ENCODE measurements around the gene DRAM2. TPM values are rescaled to one million over a fixed set of nuclear protein-coding genes. Genes with fewer than 3 reads are reported as not detected.

The DRAM2 gene
- total RNA-seq, 2 experiments from 2014 or later, result 33.0 to 38.0 TPM

DNA sequence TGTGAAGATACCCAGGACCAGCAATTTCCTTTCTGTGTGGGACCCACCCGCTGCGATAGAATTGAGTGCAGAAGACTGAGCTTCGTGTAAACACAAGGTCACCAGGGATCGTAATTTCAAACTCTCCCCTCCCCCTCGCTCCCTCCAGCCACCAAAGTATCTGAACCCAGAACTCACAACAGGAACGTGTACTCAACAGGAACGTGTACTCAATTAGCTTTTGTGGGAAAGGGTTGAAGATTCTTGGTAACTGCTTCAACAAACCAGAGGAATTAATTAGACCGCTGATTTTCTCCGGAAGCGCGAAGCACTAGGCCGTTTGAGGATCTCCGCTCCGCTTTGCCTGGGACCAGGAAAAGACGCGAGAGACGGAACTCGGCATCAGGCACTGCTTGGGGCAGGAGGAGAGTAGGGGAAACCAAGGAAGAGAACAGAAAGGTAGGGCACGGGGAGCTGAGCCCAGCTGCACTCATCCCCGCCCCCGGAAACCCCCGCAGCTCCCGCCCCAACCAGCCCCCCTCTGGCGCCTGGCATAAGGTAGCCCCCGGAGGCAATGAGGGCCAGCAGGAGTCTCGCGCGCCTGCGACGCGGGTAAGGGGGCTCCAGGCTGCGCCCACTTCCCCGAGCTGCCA is 453 bp downstream of the DRAM2 start:
- H3K27me3 Mint-ChIP-seq, result no peaks in the 10 kb centered on the region
- H3K9me3 Mint-ChIP-seq, result no peaks in the 10 kb centered on the region
- peak; percentile 53 for DNase-seq
- H3K36me3 Mint-ChIP-seq (ENCODE audit: low read depth), result peaks cover 36% of the 10 kb centered on the region
- peak overlapping the region; percentile 99 for H3K4me3 Mint-ChIP-seq
- ChIA-PET CTCF (interaction anchor here (0.7 to 2.9 kb wide), 6 partner anchors 59 to 630 kb away, joined by 3 to 11 read pairs (median 3); no protein-coding TSS in a partner anchor), POLR2A (interaction anchor here (0.6 to 2.8 kb wide), 24 partner anchors 11 to 617 kb away, joined by 3 to 23 read pairs (median 4); partner anchors contain the start of genes DDX20, DENND2D, LRIF1 and WDR77)
- peak overlapping the region; percentile 86 for H3K27ac Mint-ChIP-seq
- peaks cover 50% of the 10 kb centered on the region for H3K4me1 Mint-ChIP-seq

GRCh38 chr1:111133866-111134265 is 6.0 kb downstream of the DRAM2 start:
- Mint-ChIP-seq H3K36me3 (ENCODE audit: low read depth) (peaks cover 56% of the 10 kb centered on the region), H3K4me3 (no peak overlapping the region), H3K9me3 (no peaks in the 10 kb centered on the region), H3K4me1 (peaks cover 28% of the 10 kb centered on the region), H3K27ac (no peak overlapping the region), H3K27me3 (no peaks in the 10 kb centered on the region)
- ChIA-PET POLR2A (no interaction called here), CTCF (no interaction called here)
- no peak for DNase-seq

GRCh38 chr1:111131693-111132092 is 8.2 kb downstream of the DRAM2 start:
- Mint-ChIP-seq H3K27me3 (no peaks in the 10 kb centered on the region), H3K9me3 (no peaks in the 10 kb centered on the region), H3K4me1 (peaks cover 26% of the 10 kb centered on the region), H3K27ac (no peak overlapping the region), H3K4me3 (no peak overlapping the region), H3K36me3 (ENCODE audit: low read depth) (peaks cover 58% of the 10 kb centered on the region)
- ChIA-PET CTCF (no interaction called here), POLR2A (interaction anchor here (0.9 kb wide), 1 partner anchor 104 kb away, joined by 3 read pairs; no protein-coding TSS in a partner anchor)
- no peak for DNase-seq

DNA sequence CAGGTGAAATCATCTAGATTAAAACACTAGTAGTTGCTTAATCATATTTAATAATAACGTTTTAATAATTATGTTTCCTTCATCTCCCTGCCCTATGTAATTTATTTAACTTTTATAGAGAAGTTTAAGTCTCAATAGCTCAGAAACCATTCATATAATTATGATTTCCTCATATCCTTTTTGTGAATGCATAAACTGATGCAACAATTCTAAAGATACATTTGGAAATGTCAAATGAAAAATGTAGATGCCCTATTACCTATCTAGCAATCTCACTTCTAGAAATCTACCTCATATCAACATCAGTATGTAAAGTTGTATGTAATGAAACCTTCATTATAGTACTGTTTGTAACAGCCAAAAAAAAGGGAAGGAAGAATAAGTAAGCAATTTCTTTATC is 10.5 kb downstream of the DRAM2 start:
- Mint-ChIP-seq H3K36me3 (ENCODE audit: low read depth) (peaks cover 49% of the 10 kb centered on the region), H3K27ac (no peak overlapping the region)
- POLR2A ChIA-PET, result no interaction called here

GRCh38 chr1:111127923-111128643 is 11.8 kb downstream of the DRAM2 start:
- Mint-ChIP-seq H3K4me3 (no peak overlapping the region), H3K9me3 (no peaks in the 10 kb centered on the region), H3K27me3 (no peaks in the 10 kb centered on the region), H3K36me3 (ENCODE audit: low read depth) (peaks cover 54% of the 10 kb centered on the region), H3K4me1 (peaks cover 20% of the 10 kb centered on the region), H3K27ac (no peak overlapping the region)
- ChIA-PET CTCF (interaction anchor here (1.4 kb wide), 1 partner anchor 68 kb away, joined by 3 read pairs; no protein-coding TSS in a partner anchor), POLR2A (no interaction called here)
- no peak for DNase-seq

More for the DNA sequence above, 10.5 kb downstream of the DRAM2 start:
- Mint-ChIP-seq H3K4me1 (peaks cover 20% of the 10 kb centered on the region), H3K9me3 (no peaks in the 10 kb centered on the region), H3K4me3 (no peak overlapping the region), H3K27me3 (no peaks in the 10 kb centered on the region)
- CTCF ChIA-PET, result interaction anchor here (1.1 kb wide), 1 partner anchor 99 kb away, joined by 3 read pairs; no protein-coding TSS in a partner anchor
- DNase-seq, result no peak

GRCh38 chr1:111126354-111126753 is 13.5 kb downstream of the DRAM2 start:
- Mint-ChIP-seq H3K27me3 (no peaks in the 10 kb centered on the region), H3K9me3 (no peaks in the 10 kb centered on the region), H3K36me3 (ENCODE audit: low read depth) (peaks cover 58% of the 10 kb centered on the region), H3K4me1 (peaks cover 17% of the 10 kb centered on the region), H3K4me3 (no peak overlapping the region), H3K27ac (no peak overlapping the region)
- CTCF ChIA-PET, result no interaction called here
- POLR2A ChIA-PET, result interaction anchor here (1.5 kb wide), 1 partner anchor 13 kb away, joined by 7 read pairs; the partner anchor contains the start of genes CEPT1 and DRAM2
- no peak for DNase-seq

DNA sequence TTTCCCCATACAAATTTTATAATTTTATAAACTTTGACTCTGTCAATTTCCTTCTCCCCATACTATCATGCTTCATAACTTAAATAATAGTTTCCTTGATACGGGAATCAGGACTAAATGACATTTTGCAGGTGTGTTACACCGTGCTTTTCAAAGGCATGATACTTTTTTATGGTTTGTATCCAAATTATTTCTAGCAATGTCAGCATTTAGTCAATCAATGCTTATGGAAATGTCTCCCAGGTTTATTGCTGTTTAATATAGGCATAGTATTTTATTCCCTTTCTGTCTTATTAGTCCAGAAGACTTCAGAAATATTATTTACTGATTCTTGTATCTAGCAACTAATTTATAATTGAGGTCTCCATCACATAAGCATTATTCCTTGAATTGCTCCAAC is 23.4 kb downstream of the DRAM2 start:
- Mint-ChIP-seq H3K4me3 (no peak overlapping the region), H3K27ac (no peak overlapping the region), H3K36me3 (ENCODE audit: low read depth) (peaks cover 44% of the 10 kb centered on the region), H3K4me1 (peaks cover 3% of the 10 kb centered on the region), H3K9me3 (no peaks in the 10 kb centered on the region), H3K27me3 (no peaks in the 10 kb centered on the region)
- ChIA-PET CTCF (no interaction called here), POLR2A (no interaction called here)
- DNase-seq, result no peak

GRCh38 chr1:111110197-111110899 is 29.5 kb downstream of the DRAM2 start:
- H3K36me3 Mint-ChIP-seq (ENCODE audit: low read depth), result peaks cover 23% of the 10 kb centered on the region
- POLR2A ChIA-PET, result no interaction called here
- CTCF ChIA-PET, result no interaction called here
- H3K9me3 Mint-ChIP-seq, result peaks cover 8% of the 10 kb centered on the region
- no peaks in the 10 kb centered on the region for H3K4me1 Mint-ChIP-seq
- H3K4me3 Mint-ChIP-seq, result no peak overlapping the region
- no peak overlapping the region for H3K27ac Mint-ChIP-seq
- DNase-seq, result no peak
- H3K27me3 Mint-ChIP-seq, result peaks cover 3% of the 10 kb centered on the region

DNA sequence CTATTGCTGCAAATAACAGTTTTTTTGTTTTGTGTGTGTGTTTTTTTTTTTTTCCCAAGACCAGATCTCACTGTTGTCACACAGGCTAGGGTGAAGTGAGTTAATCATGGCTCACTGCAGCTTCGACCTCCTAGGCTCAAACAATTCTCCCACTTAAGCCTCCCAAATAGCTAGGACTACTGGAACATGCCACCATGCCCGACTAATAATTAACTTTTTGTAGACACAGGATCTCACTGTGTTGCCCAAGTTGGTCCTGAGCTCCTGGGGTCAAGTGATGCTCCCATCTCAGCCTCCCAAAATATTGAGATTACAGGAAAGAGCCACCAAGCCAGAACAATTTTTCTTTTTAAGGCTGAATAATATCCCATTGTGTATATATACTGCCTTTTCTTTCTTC is 34.9 kb downstream of the DRAM2 start:
- peaks cover 5% of the 10 kb centered on the region for H3K36me3 Mint-ChIP-seq (ENCODE audit: low read depth)

DNA sequence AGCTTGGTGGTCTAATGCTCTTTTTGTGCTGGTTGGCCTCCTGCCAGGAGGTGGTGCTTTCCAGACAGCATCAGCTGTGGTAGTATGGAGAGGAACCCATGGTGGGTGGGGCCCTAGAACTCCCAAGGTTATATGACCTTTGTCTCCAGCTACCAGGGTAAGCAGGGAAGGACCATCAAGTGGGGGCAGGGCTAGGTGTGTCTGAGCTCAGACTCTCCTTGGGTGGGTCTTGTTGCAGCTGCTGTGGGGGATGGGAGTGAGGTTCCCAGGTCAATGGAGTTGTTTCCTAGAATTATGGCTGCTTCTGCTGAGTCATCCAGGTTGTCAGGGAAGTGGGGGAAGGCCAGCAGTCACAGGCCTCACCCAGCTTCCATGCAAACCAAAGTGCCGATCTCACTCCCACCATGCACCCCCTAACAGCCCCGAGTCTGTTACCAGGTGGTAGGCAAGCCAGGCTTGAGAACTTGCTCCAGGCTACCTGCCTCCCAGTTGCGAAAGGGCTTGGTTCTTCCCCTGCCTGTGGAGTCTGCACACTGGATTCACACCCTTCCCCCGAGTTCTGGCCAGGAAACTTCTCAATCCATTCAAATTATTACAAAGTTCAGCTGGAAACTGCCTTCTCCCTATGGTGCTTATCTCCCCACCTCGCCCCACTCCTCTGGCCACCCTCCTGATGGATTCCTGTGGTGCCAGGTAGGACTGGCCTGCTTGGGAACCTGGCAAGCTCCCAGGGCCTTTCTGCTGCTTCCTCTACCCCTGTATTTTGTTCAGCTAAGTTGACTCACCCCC is 37.8 kb downstream of the DRAM2 start:
- ChIA-PET POLR2A (no interaction called here), CTCF (no interaction called here)
- Mint-ChIP-seq H3K36me3 (ENCODE audit: low read depth) (no peaks in the 10 kb centered on the region), H3K27ac (no peak overlapping the region), H3K9me3 (peaks cover 12% of the 10 kb centered on the region), H3K4me1 (no peaks in the 10 kb centered on the region), H3K4me3 (no peak overlapping the region), H3K27me3 (peaks cover 9% of the 10 kb centered on the region)
- DNase-seq, result no peak

More for the DNA sequence above, 34.9 kb downstream of the DRAM2 start:
- ChIA-PET POLR2A (no interaction called here), CTCF (no interaction called here)
- no peak overlapping the region for H3K4me3 Mint-ChIP-seq
- no peaks in the 10 kb centered on the region for H3K4me1 Mint-ChIP-seq
- H3K9me3 Mint-ChIP-seq, result peaks cover 10% of the 10 kb centered on the region
- no peak overlapping the region for H3K27ac Mint-ChIP-seq
- no peak for DNase-seq
- peaks cover 9% of the 10 kb centered on the region for H3K27me3 Mint-ChIP-seq

DNA sequence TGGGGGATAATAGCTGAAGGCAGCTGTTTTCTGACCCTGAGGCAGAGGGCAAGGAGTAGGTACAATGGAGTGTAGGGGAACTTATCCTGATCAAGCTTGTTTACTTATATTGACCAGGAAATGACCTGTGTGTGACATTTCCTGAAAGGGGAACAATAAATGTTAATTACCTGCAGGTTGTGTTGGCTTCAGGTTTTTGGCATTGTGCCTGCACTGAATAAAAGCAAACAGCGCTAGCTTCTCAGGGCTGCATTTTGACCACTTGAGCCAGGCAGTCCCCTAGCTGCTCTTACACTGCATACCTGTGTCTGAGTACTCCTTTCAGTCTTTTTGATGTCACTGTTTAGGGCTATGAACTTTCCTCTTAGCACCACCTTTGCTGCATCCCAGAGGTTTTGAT is 40.6 kb downstream of the DRAM2 start:
- no peaks in the 10 kb centered on the region for H3K4me1 Mint-ChIP-seq
- no peak for DNase-seq
- H3K36me3 Mint-ChIP-seq (ENCODE audit: low read depth), result no peaks in the 10 kb centered on the region
- H3K27ac Mint-ChIP-seq, result no peak overlapping the region
- CTCF ChIA-PET, result no interaction called here
- H3K9me3 Mint-ChIP-seq, result peaks cover 22% of the 10 kb centered on the region
- POLR2A ChIA-PET, result no interaction called here
- no peak overlapping the region for H3K4me3 Mint-ChIP-seq
- peaks cover 12% of the 10 kb centered on the region for H3K27me3 Mint-ChIP-seq

GRCh38 chr1:111097356-111098099 is 42.4 kb downstream of the DRAM2 start:
- no peaks in the 10 kb centered on the region for H3K36me3 Mint-ChIP-seq (ENCODE audit: low read depth)
- H3K9me3 Mint-ChIP-seq, result peaks cover 26% of the 10 kb centered on the region
- H3K4me1 Mint-ChIP-seq, result no peaks in the 10 kb centered on the region
- no peak overlapping the region for H3K4me3 Mint-ChIP-seq
- DNase-seq, result no peak
- POLR2A ChIA-PET, result no interaction called here
- no peak overlapping the region for H3K27ac Mint-ChIP-seq
- CTCF ChIA-PET, result no interaction called here
- H3K27me3 Mint-ChIP-seq, result peaks cover 24% of the 10 kb centered on the region

Measured in activated CD4-positive, alpha-beta memory T cell treated with anti-CD3 and anti-CD28 coated beads, Interleukin-2, amount 10 ng/mL, durations not matched to agents 7 days and 5 days (primary cell).